CMK (cell line): ENCODE results near the gene CFAP100.

Experiments
- DNase-seq: peaks from one replicate; pipeline ENCODE4 v3.0.0-alpha.2; 2010; ENCODE audit warnings: low read depth

CFAP100 gene

DNA sequence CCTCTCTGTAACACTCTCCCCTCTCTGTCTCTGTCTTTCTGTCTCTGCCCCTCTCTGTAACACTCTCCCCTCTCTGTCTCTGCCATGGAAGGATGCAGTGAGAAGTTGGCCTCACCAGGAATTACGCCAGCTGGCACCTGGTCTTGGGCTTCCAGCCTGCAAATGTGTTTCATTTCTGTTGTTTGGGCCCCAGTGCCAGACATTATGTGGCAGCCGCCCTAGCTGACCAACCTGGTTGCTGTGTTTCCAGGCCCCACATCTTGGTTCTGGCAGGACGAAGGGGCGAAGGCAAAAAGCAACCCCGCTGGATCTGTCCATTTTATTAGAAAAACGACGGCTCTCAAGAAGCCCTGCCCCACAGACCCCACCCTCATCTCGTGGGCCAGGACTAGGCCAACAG, 86.2 kb downstream of the CFAP100 start:
- no peak for DNase-seq

DNA sequence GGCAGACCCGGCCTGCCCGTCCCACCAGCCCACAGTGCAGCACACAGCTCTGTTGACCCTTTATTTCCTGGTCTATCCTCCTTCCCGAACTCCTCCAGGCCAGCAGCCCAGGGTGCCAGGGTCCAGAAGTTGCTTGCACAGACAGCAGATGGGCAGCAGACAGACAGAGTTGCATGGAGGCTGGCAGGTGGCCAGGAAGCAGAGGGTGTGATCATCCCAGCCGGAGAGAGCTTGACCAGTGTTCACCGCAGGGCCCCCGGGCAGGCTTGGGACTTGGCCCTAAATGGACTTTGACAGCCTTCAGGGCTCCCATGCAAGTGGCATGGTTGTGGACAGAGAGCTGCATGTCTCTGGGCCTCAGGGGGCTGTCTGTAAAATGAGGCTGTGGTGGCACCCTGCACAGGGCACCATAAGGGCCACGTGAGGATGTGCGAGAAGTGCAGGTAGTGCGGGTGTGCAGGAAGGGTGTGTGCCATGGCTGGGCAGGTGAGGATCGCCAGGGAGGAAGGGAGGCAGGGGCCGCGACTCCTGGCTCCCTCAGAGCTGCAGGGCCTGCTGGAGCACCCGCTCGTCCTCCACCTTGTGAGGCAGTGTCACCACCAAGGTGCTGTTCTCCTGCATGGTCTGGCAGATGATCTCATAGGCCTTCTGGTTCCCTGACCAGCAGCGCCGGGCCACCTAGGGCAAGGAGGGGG, 87.2 kb downstream of the CFAP100 start:
- no peak for DNase-seq

- no peak for DNase-seq
Measured at GRCh38 chr3:126482503-126483255, 88.0 kb downstream of the CFAP100 start.

- no peak for DNase-seq
Measured at GRCh38 chr3:126483321-126483761, 88.6 kb downstream of the CFAP100 start.

- no peak for DNase-seq
Measured at GRCh38 chr3:126484148-126484547, 89.4 kb downstream of the CFAP100 start.

DNA sequence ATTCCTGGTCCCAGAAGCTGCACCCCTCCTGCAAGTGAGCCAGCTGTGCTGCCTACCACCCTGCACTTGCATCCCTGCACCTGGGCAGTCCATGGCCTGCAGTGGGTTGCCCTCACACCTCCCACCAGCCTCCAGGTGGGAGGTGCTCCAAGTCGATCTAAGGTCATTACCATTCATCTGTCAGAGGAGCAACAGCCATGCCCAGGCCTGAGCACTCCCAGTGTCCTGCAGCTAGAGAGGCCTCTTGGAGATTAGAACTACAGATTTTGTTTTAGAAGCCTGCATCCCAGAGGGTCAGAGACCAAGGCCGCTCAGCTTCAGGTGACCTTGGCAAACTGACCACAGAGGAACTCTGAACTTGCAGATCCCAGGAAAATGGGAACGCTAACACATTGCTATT, 90.0 kb downstream of the CFAP100 start:
- DNase-seq, result no peak

GRCh38 chr3:126485176-126485897, 90.6 kb downstream of the CFAP100 start:
- no peak for DNase-seq

- DNase-seq, result no peak
Measured at GRCh38 chr3:126485956-126486355, 91.2 kb downstream of the CFAP100 start.
